ENCODE data around the gene RAB4A. TPM values are rescaled to one million over a fixed set of nuclear protein-coding genes. Genes with fewer than 3 reads are reported as not detected.

The RAB4A gene
- polyA plus RNA-seq, 3 donors: 22.3 to 34.8 (median 34.5) TPM

GRCh38 chr1:229349463-229350385 lies 78.8 kb downstream of the RAB4A start:
- no peaks in the 10 kb centered on the region for H3K36me3 ChIP-seq (replicated peaks in 1 of 2; ENCODE audit: control insufficient read depth in 1 of 2, insufficient read depth in 2 of 2, low read length in 2 of 2)
- peaks cover 13 to 34% (median 21%) of the 10 kb centered on the region in 3 donors for H3K27me3 Mint-ChIP-seq (ENCODE audit: low read depth in 3 of 3)
- H3K4me3 Mint-ChIP-seq: no peak overlapping the region
- 96% methylated on average over 5 of the region's 8 CpGs for WGBS (ENCODE audit: insufficient coverage)
- no peak overlapping the region for H2AFZ ChIP-seq (ENCODE audit: insufficient read depth, low read depth, low read length, poor library complexity, severe bottlenecking)
- H3K9me3 ChIP-seq (replicated peaks in 1 of 2; ENCODE audit: control insufficient read depth in 1 of 2, insufficient read depth in 1 of 2, low read length in 2 of 2): peaks cover 0 to 7% of the 10 kb centered on the region in 2 donors
- no peaks in the 10 kb centered on the region for H3K79me2 ChIP-seq (ENCODE audit: insufficient read depth, low read length)
- peaks cover 7 to 18% (median 10%) of the 10 kb centered on the region in 7 donors for H3K9me3 Mint-ChIP-seq
- TF ChIP-seq CTCF (IDR thresholded peaks at IDR 0.05): no peak
- H3K9ac ChIP-seq (ENCODE audit: insufficient read depth, low read length, poor library complexity, severe bottlenecking): no peak overlapping the region
- no peaks in the 10 kb centered on the region for H4K20me1 ChIP-seq (ENCODE audit: insufficient read depth, low read length)
- peak overlapping the region in 1 of 7 donors; percentile 46 for H3K27ac Mint-ChIP-seq
- intact Hi-C loops (cut with micrococcal nuclease): no loop called here
- DNase-seq: no peak
- no peak overlapping the region for H3K27ac ChIP-seq (ENCODE audit: low read depth in 1 of 2, low read length in 2 of 2)
- no peak overlapping the region for H3K4me3 ChIP-seq (replicated peaks in 1 of 3; ENCODE audit: low read depth in 2 of 3, low read length in 3 of 3)
- H3K4me1 ChIP-seq (ENCODE audit: control insufficient read depth in 1 of 2, insufficient read depth in 2 of 2, low read length in 2 of 2): no peaks in the 10 kb centered on the region
- H3K27me3 ChIP-seq (ENCODE audit: control insufficient read depth in 2 of 2, insufficient read depth in 2 of 2, low read length in 2 of 2): peaks cover 6 to 11% of the 10 kb centered on the region in 2 donors
- peaks cover 3% of the 10 kb centered on the region for H3K4me1 Mint-ChIP-seq
- no peaks in the 10 kb centered on the region for H3K36me3 Mint-ChIP-seq
- H3K4me2 ChIP-seq (replicated peaks; ENCODE audit: extremely low read depth, low read length, poor library complexity, severe bottlenecking): no peak overlapping the region

- Histone ChIP-seq H3K27me3 (ENCODE audit: control insufficient read depth in 2 of 2, insufficient read depth in 2 of 2, low read length in 2 of 2) (peaks cover 6 to 11% of the 10 kb centered on the region in 2 donors), H3K36me3 (replicated peaks in 1 of 2; ENCODE audit: control insufficient read depth in 1 of 2, insufficient read depth in 2 of 2, low read length in 2 of 2) (no peaks in the 10 kb centered on the region), H3K79me2 (ENCODE audit: insufficient read depth, low read length) (no peaks in the 10 kb centered on the region), H3K9ac (ENCODE audit: insufficient read depth, low read length, poor library complexity, severe bottlenecking) (no peak overlapping the region), H4K20me1 (ENCODE audit: insufficient read depth, low read length) (no peaks in the 10 kb centered on the region), H3K9me3 (replicated peaks in 1 of 2; ENCODE audit: control insufficient read depth in 1 of 2, insufficient read depth in 1 of 2, low read length in 2 of 2) (peaks cover 0 to 7% of the 10 kb centered on the region in 2 donors), H3K27ac (ENCODE audit: low read depth in 1 of 2, low read length in 2 of 2) (no peak overlapping the region), H3K4me3 (replicated peaks in 1 of 3; ENCODE audit: low read depth in 2 of 3, low read length in 3 of 3) (no peak overlapping the region), H3K4me2 (replicated peaks; ENCODE audit: extremely low read depth, low read length, poor library complexity, severe bottlenecking) (no peak overlapping the region), H2AFZ (ENCODE audit: insufficient read depth, low read depth, low read length, poor library complexity, severe bottlenecking) (no peak overlapping the region), H3K4me1 (ENCODE audit: control insufficient read depth in 1 of 2, insufficient read depth in 2 of 2, low read length in 2 of 2) (no peaks in the 10 kb centered on the region)
- Mint-ChIP-seq H3K27me3 (ENCODE audit: low read depth in 3 of 3) (peaks cover 17 to 31% (median 23%) of the 10 kb centered on the region in 3 donors), H3K9me3 (peaks cover 3 to 21% (median 15%) of the 10 kb centered on the region in 7 donors), H3K27ac (no peak overlapping the region), H3K4me3 (no peak overlapping the region), H3K4me1 (no peaks in the 10 kb centered on the region), H3K36me3 (no peaks in the 10 kb centered on the region)
- no CpG with 5 or more reads among the region's 2 CpGs for WGBS (ENCODE audit: insufficient coverage)
- intact Hi-C loops (cut with micrococcal nuclease): no loop called here
- TF ChIP-seq CTCF (IDR thresholded peaks at IDR 0.05): no peak
- no peak for DNase-seq
Observed at GRCh38 chr1:229352975-229353374, 82.1 kb downstream of the RAB4A start.

Measured in CD14-positive monocyte (primary cell).